ENCODE results near the gene DYRK3.

- no peak for TF ChIP-seq CTCF (IDR thresholded peaks at IDR 0.05; ENCODE audit: insufficient read depth, low read length, poor library complexity, severe bottlenecking)
- TF ChIP-seq EZH2phosphoT487 (conservative IDR thresholded peaks at IDR 0.05; ENCODE audit: low read length), result no peak
Measured at GRCh38 chr1:206672011-206672688, 36.8 kb downstream of the DYRK3 start.
